ENCODE data around the gene WASF3.
A peak's percentile ranks its signal among the peaks of the same experiment; 100 is the strongest.

WASF3 gene

GRCh38 chr13:26555413-26555812 is 2.1 kb upstream of the WASF3 start:
- no peak overlapping the region for H3K4ac ChIP-seq (ENCODE audit: low read length)
- no peak overlapping the region for H2BK120ac ChIP-seq (ENCODE audit: low read depth, low read length)
- H3K27me3 ChIP-seq (ENCODE audit: control insufficient read depth in 3 of 3, insufficient read depth in 3 of 3, low read depth in 1 of 3, low read length in 3 of 3): peaks cover 0 to 32% (median 0%) of the 10 kb centered on the region in 3 experiments
- peaks cover 0 to 2% of the 10 kb centered on the region in 2 donors for H3K9me3 ChIP-seq (replicated peaks in 1 of 2; ENCODE audit: control insufficient read depth in 2 of 2, insufficient read depth in 1 of 2, low read depth in 1 of 2, low read length in 2 of 2)
- no peak overlapping the region for H2BK15ac ChIP-seq (ENCODE audit: low read length)
- no peak overlapping the region for H3K9ac ChIP-seq (ENCODE audit: low read depth, low read length, poor library complexity)
- H3K4me1 ChIP-seq (ENCODE audit: control insufficient read depth in 2 of 2, insufficient read depth in 1 of 2, low read depth in 1 of 2, low read length in 2 of 2): peaks cover 3 to 10% of the 10 kb centered on the region in 2 donors
- H2BK5ac ChIP-seq (ENCODE audit: low read length): no peak overlapping the region
- H4K8ac ChIP-seq (ENCODE audit: low read depth, low read length): no peak overlapping the region
- no peak overlapping the region for H2AK5ac ChIP-seq (ENCODE audit: low read depth, low read length)
- no peak overlapping the region for H2BK12ac ChIP-seq (ENCODE audit: low read length)
- no peak overlapping the region for H3K4me3 ChIP-seq (ENCODE audit: low read length in 2 of 2)
- no peak overlapping the region for H3K4me2 ChIP-seq (ENCODE audit: insufficient read depth, low read length, poor library complexity, severe bottlenecking)
- no peak overlapping the region for H3K23ac ChIP-seq (ENCODE audit: low read depth, low read length, poor library complexity)
- DNase-seq (ENCODE audit: low spot score): no peak
- H3K18ac ChIP-seq (ENCODE audit: low read length): no peak overlapping the region
- no peaks in the 10 kb centered on the region for H3K79me1 ChIP-seq (ENCODE audit: low read depth, low read length)
- H2AFZ ChIP-seq (ENCODE audit: low read length): peak overlapping the region; percentile 6
- no peak overlapping the region for H3K14ac ChIP-seq (ENCODE audit: low read length)
- WGBS, 2 donors (ENCODE audit: extremely low coverage in 2 of 2, insufficient read length in 2 of 2, insufficient replicate concordance in 1 of 2): no CpG with 5 or more reads among the region's 1 CpG
- no peak overlapping the region for H4K91ac ChIP-seq (ENCODE audit: low read depth, low read length, poor library complexity)
- no peak overlapping the region for H3K27ac ChIP-seq (replicated peaks; ENCODE audit: low read length)
- no peaks in the 10 kb centered on the region for H3K36me3 ChIP-seq (replicated peaks in 1 of 2; ENCODE audit: control insufficient read depth in 2 of 2, insufficient read depth in 2 of 2, low read length in 2 of 2)

DNA sequence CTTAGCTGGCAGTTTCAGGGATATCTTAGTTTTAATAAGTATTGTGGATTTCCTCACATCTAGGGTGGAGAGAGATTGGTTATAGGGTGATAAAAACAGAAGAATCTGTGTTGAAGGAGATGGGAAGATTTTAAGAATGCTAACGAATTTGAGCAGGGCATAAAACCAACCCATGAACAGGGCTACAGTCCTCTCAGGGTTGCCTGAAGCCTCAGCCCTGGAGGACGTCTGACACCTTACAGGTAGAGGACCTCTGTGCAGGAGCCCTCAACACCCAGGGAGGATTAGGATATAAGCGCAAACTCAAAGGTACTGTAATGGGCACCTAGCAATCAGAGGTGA is 461 bp upstream of the WASF3 start:
- no peak overlapping the region for H3K9ac ChIP-seq (ENCODE audit: low read depth, low read length, poor library complexity)
- H3K27ac ChIP-seq (replicated peaks; ENCODE audit: low read length): no peak overlapping the region
- no peak for DNase-seq (ENCODE audit: low spot score)
- no peak overlapping the region for H3K4ac ChIP-seq (ENCODE audit: low read length)
- H2BK12ac ChIP-seq (ENCODE audit: low read length): no peak overlapping the region
- H2BK15ac ChIP-seq (ENCODE audit: low read length): no peak overlapping the region
- peak overlapping the region; percentile 92 for H2AFZ ChIP-seq (ENCODE audit: low read length)
- H3K9me3 ChIP-seq (replicated peaks in 1 of 2; ENCODE audit: control insufficient read depth in 2 of 2, insufficient read depth in 1 of 2, low read depth in 1 of 2, low read length in 2 of 2): peaks cover 0 to 2% of the 10 kb centered on the region in 2 donors
- no peak overlapping the region for H3K14ac ChIP-seq (ENCODE audit: low read length)
- H3K4me3 ChIP-seq (ENCODE audit: low read length in 2 of 2): peak overlapping the region; percentile 46 to 57
- H4K8ac ChIP-seq (ENCODE audit: low read depth, low read length): no peak overlapping the region
- no peak overlapping the region for H2AK5ac ChIP-seq (ENCODE audit: low read depth, low read length)
- H3K27me3 ChIP-seq (ENCODE audit: control insufficient read depth in 3 of 3, insufficient read depth in 3 of 3, low read depth in 1 of 3, low read length in 3 of 3): peaks cover 0 to 17% (median 0%) of the 10 kb centered on the region in 3 experiments
- no peaks in the 10 kb centered on the region for H3K79me1 ChIP-seq (ENCODE audit: low read depth, low read length)
- H4K91ac ChIP-seq (ENCODE audit: low read depth, low read length, poor library complexity): no peak overlapping the region
- H3K4me2 ChIP-seq (ENCODE audit: insufficient read depth, low read length, poor library complexity, severe bottlenecking): peak overlapping the region; percentile 78
- no peak overlapping the region for H2BK120ac ChIP-seq (ENCODE audit: low read depth, low read length)
- H3K23ac ChIP-seq (ENCODE audit: low read depth, low read length, poor library complexity): no peak overlapping the region
- no peaks in the 10 kb centered on the region for H3K36me3 ChIP-seq (replicated peaks in 1 of 2; ENCODE audit: control insufficient read depth in 2 of 2, insufficient read depth in 2 of 2, low read length in 2 of 2)
- no peak overlapping the region for H3K18ac ChIP-seq (ENCODE audit: low read length)
- H3K4me1 ChIP-seq (ENCODE audit: control insufficient read depth in 2 of 2, insufficient read depth in 1 of 2, low read depth in 1 of 2, low read length in 2 of 2): peaks cover 18 to 21% of the 10 kb centered on the region in 2 donors
- WGBS, 2 donors (ENCODE audit: extremely low coverage in 2 of 2, insufficient read length in 2 of 2, insufficient replicate concordance in 1 of 2): no CpG with 5 or more reads among the region's 3 CpGs
- H2BK5ac ChIP-seq (ENCODE audit: low read length): peak overlapping the region; percentile 96

DNA sequence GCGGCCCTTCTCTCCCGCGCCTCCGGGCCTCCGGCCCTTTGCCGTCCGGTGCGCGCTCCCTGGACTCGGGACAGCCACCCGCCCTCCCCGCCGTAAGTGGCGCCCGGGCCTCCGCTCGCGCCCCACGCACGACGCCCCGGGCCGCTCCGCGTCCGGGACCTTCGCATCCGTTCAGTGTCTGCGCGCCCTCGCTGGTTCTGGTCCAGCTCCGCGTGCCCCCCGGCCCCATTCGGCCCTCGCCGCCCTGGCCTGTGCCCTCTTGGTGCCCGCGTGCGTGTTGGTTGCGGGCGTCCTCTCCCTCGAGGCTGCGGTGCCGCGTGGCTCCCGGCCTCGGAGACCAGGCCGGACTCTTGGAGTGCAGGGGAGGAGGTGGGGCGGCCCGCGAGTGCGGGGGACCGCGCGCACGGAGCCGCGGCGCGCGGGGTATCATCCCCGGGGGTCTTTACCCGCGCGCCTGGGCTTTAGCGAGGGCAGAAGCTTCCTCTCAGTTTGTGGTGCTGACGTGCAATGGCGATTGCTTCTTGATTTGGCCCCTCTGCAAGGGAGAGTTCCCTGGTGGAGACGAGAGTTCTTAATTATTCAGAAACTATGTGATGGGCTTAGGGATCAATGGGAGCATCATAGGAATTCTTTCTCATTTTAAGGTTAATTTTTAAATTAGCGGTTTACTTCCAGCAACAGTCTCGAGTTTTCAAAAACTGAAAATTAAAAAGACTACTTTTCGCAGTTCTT is 757 bp downstream of the WASF3 start:
- peak overlapping the region; percentile 59 for H3K4me2 ChIP-seq (ENCODE audit: insufficient read depth, low read length, poor library complexity, severe bottlenecking)
- H3K9me3 ChIP-seq (replicated peaks in 1 of 2; ENCODE audit: control insufficient read depth in 2 of 2, insufficient read depth in 1 of 2, low read depth in 1 of 2, low read length in 2 of 2): peaks cover 0 to 2% of the 10 kb centered on the region in 2 donors
- WGBS, 2 donors (ENCODE audit: extremely low coverage in 2 of 2, insufficient read length in 2 of 2, insufficient replicate concordance in 1 of 2): no CpG with 5 or more reads among the region's 73 CpGs
- peaks cover 27% of the 10 kb centered on the region in 2 donors for H3K4me1 ChIP-seq (ENCODE audit: control insufficient read depth in 2 of 2, insufficient read depth in 1 of 2, low read depth in 1 of 2, low read length in 2 of 2)
- H2AK5ac ChIP-seq (ENCODE audit: low read depth, low read length): peak overlapping the region; percentile 77
- H2AFZ ChIP-seq (ENCODE audit: low read length): peak overlapping the region; percentile 90
- no peak overlapping the region for H4K91ac ChIP-seq (ENCODE audit: low read depth, low read length, poor library complexity)
- no peak overlapping the region for H4K8ac ChIP-seq (ENCODE audit: low read depth, low read length)
- no peak overlapping the region for H2BK12ac ChIP-seq (ENCODE audit: low read length)
- peak overlapping the region; percentile 98 for H3K9ac ChIP-seq (ENCODE audit: low read depth, low read length, poor library complexity)
- H2BK120ac ChIP-seq (ENCODE audit: low read depth, low read length): peak overlapping the region; percentile 63
- DNase-seq (ENCODE audit: low spot score): peak; percentile 43
- H3K27me3 ChIP-seq (ENCODE audit: control insufficient read depth in 3 of 3, insufficient read depth in 3 of 3, low read depth in 1 of 3, low read length in 3 of 3): peaks cover 0 to 10% (median 0%) of the 10 kb centered on the region in 3 experiments
- H2BK5ac ChIP-seq (ENCODE audit: low read length): peak overlapping the region; percentile 96
- peak overlapping the region; percentile 42 for H3K4ac ChIP-seq (ENCODE audit: low read length)
- H3K27ac ChIP-seq (replicated peaks; ENCODE audit: low read length): peak overlapping the region; percentile 88
- H3K23ac ChIP-seq (ENCODE audit: low read depth, low read length, poor library complexity): peak overlapping the region; percentile 66
- H3K36me3 ChIP-seq (replicated peaks in 1 of 2; ENCODE audit: control insufficient read depth in 2 of 2, insufficient read depth in 2 of 2, low read length in 2 of 2): no peaks in the 10 kb centered on the region
- peak overlapping the region; percentile 57 to 99 for H3K4me3 ChIP-seq (ENCODE audit: low read length in 2 of 2)
- H3K14ac ChIP-seq (ENCODE audit: low read length): peak overlapping the region; percentile 43
- H3K79me1 ChIP-seq (ENCODE audit: low read depth, low read length): no peaks in the 10 kb centered on the region
- peak overlapping the region; percentile 99 for H2BK15ac ChIP-seq (ENCODE audit: low read length)
- peak overlapping the region; percentile 99 for H3K18ac ChIP-seq (ENCODE audit: low read length)

GRCh38 chr13:26558987-26559386 is 1.5 kb downstream of the WASF3 start:
- no peak overlapping the region for H2BK15ac ChIP-seq (ENCODE audit: low read length)
- no peak overlapping the region for H2AFZ ChIP-seq (ENCODE audit: low read length)
- H3K27me3 ChIP-seq (ENCODE audit: control insufficient read depth in 3 of 3, insufficient read depth in 3 of 3, low read depth in 1 of 3, low read length in 3 of 3): peaks cover 0 to 10% (median 0%) of the 10 kb centered on the region in 3 experiments
- peak; percentile 65 for DNase-seq (ENCODE audit: low spot score)
- no peak overlapping the region for H3K27ac ChIP-seq (replicated peaks; ENCODE audit: low read length)
- H2BK12ac ChIP-seq (ENCODE audit: low read length): no peak overlapping the region
- H3K4ac ChIP-seq (ENCODE audit: low read length): no peak overlapping the region
- no peak overlapping the region for H2BK5ac ChIP-seq (ENCODE audit: low read length)
- H3K36me3 ChIP-seq (replicated peaks in 1 of 2; ENCODE audit: control insufficient read depth in 2 of 2, insufficient read depth in 2 of 2, low read length in 2 of 2): no peaks in the 10 kb centered on the region
- no peak overlapping the region for H3K4me2 ChIP-seq (ENCODE audit: insufficient read depth, low read length, poor library complexity, severe bottlenecking)
- H4K8ac ChIP-seq (ENCODE audit: low read depth, low read length): no peak overlapping the region
- peaks cover 0 to 2% of the 10 kb centered on the region in 2 donors for H3K9me3 ChIP-seq (replicated peaks in 1 of 2; ENCODE audit: control insufficient read depth in 2 of 2, insufficient read depth in 1 of 2, low read depth in 1 of 2, low read length in 2 of 2)
- H3K79me1 ChIP-seq (ENCODE audit: low read depth, low read length): no peaks in the 10 kb centered on the region
- H3K4me3 ChIP-seq (ENCODE audit: low read length in 2 of 2): peak overlapping the region in 1 of 2 donors; percentile 57
- H3K23ac ChIP-seq (ENCODE audit: low read depth, low read length, poor library complexity): no peak overlapping the region
- H2BK120ac ChIP-seq (ENCODE audit: low read depth, low read length): no peak overlapping the region
- H3K18ac ChIP-seq (ENCODE audit: low read length): no peak overlapping the region
- no CpG with 5 or more reads among the region's 1 CpG for WGBS, 2 donors (ENCODE audit: extremely low coverage in 2 of 2, insufficient read length in 2 of 2, insufficient replicate concordance in 1 of 2)
- H3K14ac ChIP-seq (ENCODE audit: low read length): no peak overlapping the region
- H3K4me1 ChIP-seq (ENCODE audit: control insufficient read depth in 2 of 2, insufficient read depth in 1 of 2, low read depth in 1 of 2, low read length in 2 of 2): peaks cover 27% of the 10 kb centered on the region in 2 donors
- H4K91ac ChIP-seq (ENCODE audit: low read depth, low read length, poor library complexity): no peak overlapping the region
- H3K9ac ChIP-seq (ENCODE audit: low read depth, low read length, poor library complexity): no peak overlapping the region
- no peak overlapping the region for H2AK5ac ChIP-seq (ENCODE audit: low read depth, low read length)

All from neuronal stem cell (in vitro differentiated cells).